GM23338 (cell line): ENCODE measurements around the gene NCOR2. TPM values are rescaled to one million over a fixed set of nuclear protein-coding genes. Genes with fewer than 3 reads are reported as not detected.

Experiments
- ATAC-seq: fragments of 200-7000 bp; cut with Tn5 transposase; 3 replicates; pipeline ENCODE4 v1.9.1; 2020
- DNase-seq: peaks from one replicate; pipeline ENCODE4 v3.0.0-alpha.2; 2015; ENCODE audit warnings: low spot score
- H2AFZ ChIP-seq: fragments of 200-600 bp; sonication (generic); 2 replicates; pipeline ENCODE4 v1.8.0; 2016; ENCODE audit warnings: antibody characterized with exemption, mild to moderate bottlenecking, moderate library complexity
- H3F3A ChIP-seq: fragments of 200-600 bp; sonication (generic); replicated peaks from 2 replicates; pipeline ENCODE4 v1.8.0; 2017; ENCODE audit warnings: antibody characterized with exemption, mixed run types, low read depth
- H3K27ac ChIP-seq: fragments of 200-600 bp; sonication (generic); 2 replicates; pipeline ENCODE4 v1.6.1; 2016; ENCODE audit warnings: low read depth
- H3K27me3 ChIP-seq: fragments of 200-600 bp; sonication (generic); 2 replicates; pipeline ENCODE4 v1.8.0; 2016; ENCODE audit warnings: mild to moderate bottlenecking, mixed run types, moderate library complexity; ENCODE audit not compliant: insufficient read depth
- H3K36me3 ChIP-seq: fragments of 200-600 bp; sonication (generic); 2 replicates; pipeline ENCODE4 v1.8.0; 2016; ENCODE audit warnings: mild to moderate bottlenecking; ENCODE audit not compliant: insufficient read depth
- H3K4me1 ChIP-seq: fragments of 200-600 bp; sonication (generic); 2 replicates; pipeline ENCODE4 v1.8.0; 2016; ENCODE audit warnings: mild to moderate bottlenecking, moderate library complexity; ENCODE audit not compliant: insufficient read depth
- H3K4me2 ChIP-seq: fragments of 200-600 bp; sonication (generic); 2 replicates; pipeline ENCODE4 v1.7.1; 2017; ENCODE audit warnings: mixed run types
- H3K4me3 ChIP-seq: fragments of 200-600 bp; sonication (generic); 2 replicates; pipeline ENCODE4 v1.6.1; 2016; ENCODE audit warnings: mixed run types
- H3K79me2 ChIP-seq: fragments of 200-600 bp; sonication (generic); replicated peaks from 2 replicates; pipeline ENCODE4 v1.8.0; 2017; ENCODE audit warnings: mild to moderate bottlenecking; ENCODE audit not compliant: insufficient read depth
- H3K9me2 ChIP-seq: fragments of 200-600 bp; sonication (generic); 2 replicates; pipeline ENCODE4 v1.8.0; 2017; ENCODE audit not compliant: insufficient read depth
- H4K20me1 ChIP-seq: fragments of 200-600 bp; sonication (generic); replicated peaks from 2 replicates; pipeline ENCODE4 v1.8.0; 2017; ENCODE audit warnings: mild to moderate bottlenecking; ENCODE audit not compliant: insufficient read depth
- H3K27ac Mint-ChIP-seq: 2 replicates; pipeline ENCODE4 v1.8.0; 2020; ENCODE audit warnings: inconsistent platforms, mild to moderate bottlenecking, moderate library complexity, mixed read lengths
- H3K27me3 Mint-ChIP-seq: 3 replicates; pipeline ENCODE4 v1.8.0; 2022; ENCODE audit warnings: low read depth, mild to moderate bottlenecking, moderate library complexity, mixed read lengths, inconsistent platforms; ENCODE audit not compliant: insufficient read depth, poor library complexity
- H3K36me3 Mint-ChIP-seq: 3 replicates; pipeline ENCODE4 v1.8.0; 2021; ENCODE audit warnings: low read depth, mild to moderate bottlenecking, inconsistent platforms, moderate library complexity, mixed read lengths
- H3K4me1 Mint-ChIP-seq: 3 replicates; pipeline ENCODE4 v1.8.0; 2020; ENCODE audit warnings: mild to moderate bottlenecking, inconsistent platforms, mixed read lengths
- H3K4me3 Mint-ChIP-seq: 3 replicates; pipeline ENCODE4 v1.8.0; 2021; ENCODE audit warnings: moderate library complexity, mild to moderate bottlenecking, inconsistent platforms, mixed read lengths
- H3K9me3 Mint-ChIP-seq: 3 replicates; pipeline ENCODE4 v1.8.0; 2020; ENCODE audit warnings: moderate library complexity, mild to moderate bottlenecking, inconsistent platforms, mixed read lengths
- ETS1 ChIP-seq: IDR thresholded peaks from 2 replicates; pipeline ENCODE4 v1.6.1; 2016; ENCODE audit warnings: antibody characterized with exemption
- JUNB ChIP-seq: IDR thresholded peaks from one replicate; pipeline ENCODE4 v1.6.1; 2016; ENCODE audit warnings: antibody characterized with exemption; ENCODE audit not compliant: unreplicated experiment
- STAT1 ChIP-seq: IDR thresholded peaks from one replicate; pipeline ENCODE4 v1.6.1; 2016; ENCODE audit warnings: antibody characterized with exemption; ENCODE audit not compliant: unreplicated experiment
- polyA plus RNA-seq: library from polyadenylated mRNA; unstranded; fragments of >200 nt; fragmentation: Nextera tagmentation; extraction: Ambion mirVana; gene quantifications from 2 replicates; pipeline ENCODE4 v1.2.1, GENCODE V29; 2016
- total RNA-seq: library from RNA; depleted of rRNA; stranded (reverse); fragments of >200 nt; shearing (Covaris generic); gene quantifications from 2 replicates; pipeline ENCODE4 v1.2.3, GENCODE V29; 2014
- TF ChIP-seq, protein P1 (sequence below): fragments of 250-450 bp; sonication (Bioruptor Pico); IDR thresholded peaks from 2 replicates; pipeline ENCODE4 v1.5.0; 2020; ENCODE audit warnings: mild to moderate bottlenecking, moderate library complexity

Gene NCOR2
- total and polyA plus RNA-seq, 2 experiments from 2014 or later, result 69.6 to 190 TPM

DNA sequence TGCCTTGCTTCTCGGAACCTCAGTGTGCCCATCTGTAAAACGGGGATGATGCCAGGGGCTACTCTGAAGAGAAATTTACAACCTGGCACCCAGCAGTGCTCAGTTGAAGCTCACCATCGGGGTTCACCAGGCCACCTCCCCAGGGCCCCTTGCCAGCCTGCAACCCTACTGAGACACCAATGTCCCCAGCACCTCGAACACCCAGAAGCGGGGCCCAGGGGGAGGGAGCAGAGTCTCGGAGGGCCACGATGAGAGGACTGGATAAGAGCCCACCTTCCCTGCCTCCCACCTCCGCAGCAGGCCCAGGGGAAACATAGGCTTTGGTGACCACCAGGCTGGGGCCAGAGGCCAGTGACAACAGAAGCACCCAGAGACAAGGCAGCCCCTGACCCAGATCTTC is 22.4 kb downstream of the NCOR2 start:
- ATAC-seq (no peak), DNase-seq (no peak)
- peaks cover 32% of the 10 kb centered on the region for H3K4me1 ChIP-seq
- H3K27ac Mint-ChIP-seq, result peak overlapping the region; percentile 72
- no peaks in the 10 kb centered on the region for H3K9me2 ChIP-seq
- H3K4me3 ChIP-seq, result no peak overlapping the region
- H3K36me3 ChIP-seq, result no peaks in the 10 kb centered on the region
- peak overlapping the region; percentile 48; the same call in 1 of the 2 replicates for H3K4me2 ChIP-seq
- H3K27me3 Mint-ChIP-seq, result peaks cover 2% of the 10 kb centered on the region
- no peaks in the 10 kb centered on the region for H3F3A ChIP-seq
- H3K36me3 Mint-ChIP-seq, result peaks cover 10% of the 10 kb centered on the region; the same call in 2 of the 3 replicates
- H3K4me3 Mint-ChIP-seq, result no peak overlapping the region
- no peaks in the 10 kb centered on the region for H3K27me3 ChIP-seq
- H3K79me2 ChIP-seq, result peaks cover 84% of the 10 kb centered on the region
- peaks cover 39% of the 10 kb centered on the region for H4K20me1 ChIP-seq
- H3K9me3 Mint-ChIP-seq, result no peaks in the 10 kb centered on the region; the same call in 2 of the 3 replicates
- no peak for TF ChIP-seq JUNB
- TF ChIP-seq, protein P1, sequence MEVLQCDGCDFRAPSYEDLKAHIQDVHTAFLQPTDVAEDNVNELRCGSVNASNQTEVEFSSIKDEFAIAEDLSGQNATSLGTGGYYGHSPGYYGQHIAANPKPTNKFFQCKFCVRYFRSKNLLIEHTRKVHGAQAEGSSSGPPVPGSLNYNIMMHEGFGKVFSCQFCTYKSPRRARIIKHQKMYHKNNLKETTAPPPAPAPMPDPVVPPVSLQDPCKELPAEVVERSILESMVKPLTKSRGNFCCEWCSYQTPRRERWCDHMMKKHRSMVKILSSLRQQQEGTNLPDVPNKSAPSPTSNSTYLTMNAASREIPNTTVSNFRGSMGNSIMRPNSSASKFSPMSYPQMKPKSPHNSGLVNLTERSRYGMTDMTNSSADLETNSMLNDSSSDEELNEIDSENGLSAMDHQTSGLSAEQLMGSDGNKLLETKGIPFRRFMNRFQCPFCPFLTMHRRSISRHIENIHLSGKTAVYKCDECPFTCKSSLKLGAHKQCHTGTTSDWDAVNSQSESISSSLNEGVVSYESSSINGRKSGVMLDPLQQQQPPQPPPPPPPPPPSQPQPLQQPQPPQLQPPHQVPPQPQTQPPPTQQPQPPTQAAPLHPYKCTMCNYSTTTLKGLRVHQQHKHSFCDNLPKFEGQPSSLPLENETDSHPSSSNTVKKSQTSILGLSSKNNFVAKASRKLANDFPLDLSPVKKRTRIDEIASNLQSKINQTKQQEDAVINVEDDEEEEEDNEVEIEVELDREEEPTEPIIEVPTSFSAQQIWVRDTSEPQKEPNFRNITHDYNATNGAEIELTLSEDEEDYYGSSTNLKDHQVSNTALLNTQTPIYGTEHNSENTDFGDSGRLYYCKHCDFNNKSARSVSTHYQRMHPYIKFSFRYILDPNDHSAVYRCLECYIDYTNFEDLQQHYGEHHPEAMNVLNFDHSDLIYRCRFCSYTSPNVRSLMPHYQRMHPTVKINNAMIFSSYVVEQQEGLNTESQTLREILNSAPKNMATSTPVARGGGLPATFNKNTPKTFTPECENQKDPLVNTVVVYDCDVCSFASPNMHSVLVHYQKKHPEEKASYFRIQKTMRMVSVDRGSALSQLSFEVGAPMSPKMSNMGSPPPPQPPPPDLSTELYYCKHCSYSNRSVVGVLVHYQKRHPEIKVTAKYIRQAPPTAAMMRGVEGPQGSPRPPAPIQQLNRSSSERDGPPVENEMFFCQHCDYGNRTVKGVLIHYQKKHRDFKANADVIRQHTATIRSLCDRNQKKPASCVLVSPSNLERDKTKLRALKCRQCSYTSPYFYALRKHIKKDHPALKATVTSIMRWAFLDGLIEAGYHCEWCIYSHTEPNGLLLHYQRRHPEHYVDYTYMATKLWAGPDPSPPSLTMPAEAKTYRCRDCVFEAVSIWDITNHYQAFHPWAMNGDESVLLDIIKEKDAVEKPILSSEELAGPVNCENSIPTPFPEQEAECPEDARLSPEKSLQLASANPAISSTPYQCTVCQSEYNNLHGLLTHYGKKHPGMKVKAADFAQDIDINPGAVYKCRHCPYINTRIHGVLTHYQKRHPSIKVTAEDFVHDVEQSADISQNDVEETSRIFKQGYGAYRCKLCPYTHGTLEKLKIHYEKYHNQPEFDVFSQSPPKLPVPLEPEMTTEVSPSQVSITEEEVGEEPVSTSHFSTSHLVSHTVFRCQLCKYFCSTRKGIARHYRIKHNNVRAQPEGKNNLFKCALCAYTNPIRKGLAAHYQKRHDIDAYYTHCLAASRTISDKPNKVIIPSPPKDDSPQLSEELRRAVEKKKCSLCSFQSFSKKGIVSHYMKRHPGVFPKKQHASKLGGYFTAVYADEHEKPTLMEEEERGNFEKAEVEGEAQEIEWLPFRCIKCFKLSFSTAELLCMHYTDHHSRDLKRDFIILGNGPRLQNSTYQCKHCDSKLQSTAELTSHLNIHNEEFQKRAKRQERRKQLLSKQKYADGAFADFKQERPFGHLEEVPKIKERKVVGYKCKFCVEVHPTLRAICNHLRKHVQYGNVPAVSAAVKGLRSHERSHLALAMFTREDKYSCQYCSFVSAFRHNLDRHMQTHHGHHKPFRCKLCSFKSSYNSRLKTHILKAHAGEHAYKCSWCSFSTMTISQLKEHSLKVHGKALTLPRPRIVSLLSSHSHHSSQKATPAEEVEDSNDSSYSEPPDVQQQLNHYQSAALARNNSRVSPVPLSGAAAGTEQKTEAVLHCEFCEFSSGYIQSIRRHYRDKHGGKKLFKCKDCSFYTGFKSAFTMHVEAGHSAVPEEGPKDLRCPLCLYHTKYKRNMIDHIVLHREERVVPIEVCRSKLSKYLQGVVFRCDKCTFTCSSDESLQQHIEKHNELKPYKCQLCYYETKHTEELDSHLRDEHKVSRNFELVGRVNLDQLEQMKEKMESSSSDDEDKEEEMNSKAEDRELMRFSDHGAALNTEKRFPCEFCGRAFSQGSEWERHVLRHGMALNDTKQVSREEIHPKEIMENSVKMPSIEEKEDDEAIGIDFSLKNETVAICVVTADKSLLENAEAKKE (CRISPR knock-in tag), result no peak
- TF ChIP-seq ETS1, result no peak
- no peak for TF ChIP-seq STAT1
- peaks cover 41% of the 10 kb centered on the region for H3K4me1 Mint-ChIP-seq
- H2AFZ ChIP-seq, result no peak overlapping the region
- H3K27ac ChIP-seq, result peak overlapping the region; percentile 81; the same call in 1 of the 2 replicates
